Chondrocyte (in vitro differentiated cells): ENCODE data around the gene DCHS2. TPM values are rescaled to one million over a fixed set of nuclear protein-coding genes. Genes with fewer than 3 reads are reported as not detected.

ENCODE experiments used
- DNase-seq: peaks from one replicate; pipeline ENCODE4 v3.0.0; 2021; ENCODE audit warnings: mixed read lengths, low spot score
- H3K27ac Mint-ChIP-seq: one replicate; pipeline ENCODE4 v1.8.0; 2021; ENCODE audit warnings: mild to moderate bottlenecking, moderate library complexity, mixed read lengths; ENCODE audit not compliant: unreplicated experiment
- H3K27me3 Mint-ChIP-seq: 2 replicates; pipeline ENCODE4 v1.8.0; 2021; ENCODE audit warnings: low read depth, mixed read lengths
- H3K36me3 Mint-ChIP-seq: 2 replicates; pipeline ENCODE4 v1.8.0; 2021; ENCODE audit warnings: low read depth, mixed read lengths
- H3K4me1 Mint-ChIP-seq: 2 replicates; pipeline ENCODE4 v1.8.0; 2021; ENCODE audit warnings: low read depth, mild to moderate bottlenecking, mixed read lengths
- H3K4me3 Mint-ChIP-seq: one replicate; pipeline ENCODE4 v1.8.0; 2021; ENCODE audit warnings: mild to moderate bottlenecking, moderate library complexity, mixed read lengths; ENCODE audit not compliant: unreplicated experiment
- H3K9me3 Mint-ChIP-seq: 2 replicates; pipeline ENCODE4 v1.8.0; 2021; ENCODE audit warnings: low read depth, mixed read lengths
- CTCF ChIP-seq: fragments of 200-600 bp; sonication (generic); IDR thresholded peaks from 2 replicates; pipeline ENCODE4 v1.5.0; 2021; ENCODE audit warnings: antibody characterized with exemption, mild to moderate bottlenecking, moderate library complexity
- total RNA-seq: library from RNA; stranded (reverse); gene quantifications from 3 replicates; pipeline ENCODE4 v1.2.1, GENCODE V29; 2021

DCHS2 gene
- total RNA-seq, 1 donor from 2014 or later = not detected

- H3K4me1 Mint-ChIP-seq = no peaks in the 10 kb centered on the region
- H3K36me3 Mint-ChIP-seq = no peaks in the 10 kb centered on the region
- no peak for TF ChIP-seq CTCF
- peaks cover 35% of the 10 kb centered on the region for H3K27me3 Mint-ChIP-seq
- H3K4me3 Mint-ChIP-seq = no peak overlapping the region
- H3K27ac Mint-ChIP-seq = no peak overlapping the region
- no peak for DNase-seq
- no peaks in the 10 kb centered on the region for H3K9me3 Mint-ChIP-seq
Measured at GRCh38 chr4:154433543-154433942, 58.1 kb downstream of the DCHS2 start.

GRCh38 chr4:154429176-154429575 is 62.4 kb downstream of the DCHS2 start:
- no peak overlapping the region for H3K27ac Mint-ChIP-seq
- H3K27me3 Mint-ChIP-seq = peaks cover 37% of the 10 kb centered on the region
- H3K4me1 Mint-ChIP-seq = no peaks in the 10 kb centered on the region
- no peaks in the 10 kb centered on the region for H3K36me3 Mint-ChIP-seq
- no peak for TF ChIP-seq CTCF
- no peak for DNase-seq
- H3K4me3 Mint-ChIP-seq = no peak overlapping the region
- H3K9me3 Mint-ChIP-seq = no peaks in the 10 kb centered on the region

- Mint-ChIP-seq H3K4me1 (no peaks in the 10 kb centered on the region), H3K27me3 (peaks cover 42% of the 10 kb centered on the region), H3K9me3 (no peaks in the 10 kb centered on the region), H3K36me3 (no peaks in the 10 kb centered on the region), H3K27ac (no peak overlapping the region), H3K4me3 (no peak overlapping the region)
- TF ChIP-seq CTCF = no peak
- no peak for DNase-seq
Measured at GRCh38 chr4:154427149-154427548, 64.5 kb downstream of the DCHS2 start.

- Mint-ChIP-seq H3K36me3 (no peaks in the 10 kb centered on the region), H3K27ac (no peak overlapping the region), H3K27me3 (peaks cover 47% of the 10 kb centered on the region), H3K9me3 (no peaks in the 10 kb centered on the region), H3K4me1 (no peaks in the 10 kb centered on the region), H3K4me3 (no peak overlapping the region)
- no peak for DNase-seq
- no peak for TF ChIP-seq CTCF
Measured at GRCh38 chr4:154425514-154425913, 66.1 kb downstream of the DCHS2 start.

- TF ChIP-seq CTCF = no peak
- H3K27me3 Mint-ChIP-seq = peaks cover 48% of the 10 kb centered on the region
Measured at GRCh38 chr4:154424810-154425484, 66.7 kb downstream of the DCHS2 start.

More at GRCh38 chr4:154424810-154425484, 66.7 kb downstream of the DCHS2 start:
- no peak for DNase-seq
- H3K4me3 Mint-ChIP-seq = no peak overlapping the region
- no peaks in the 10 kb centered on the region for H3K4me1 Mint-ChIP-seq
- H3K36me3 Mint-ChIP-seq = no peaks in the 10 kb centered on the region
- H3K27ac Mint-ChIP-seq = no peak overlapping the region
- H3K9me3 Mint-ChIP-seq = no peaks in the 10 kb centered on the region
